ENCODE data around the gene HPCAL1.

The HPCAL1 gene

GRCh38 chr2:10404324-10405143, 101.8 kb downstream of the HPCAL1 start:
- H3K4me3 ChIP-seq (ENCODE audit: low read depth, low read length): no peak overlapping the region
- no peak for DNase-seq (ENCODE audit: low read depth)
- TF ChIP-seq CTCF (IDR thresholded peaks at IDR 0.05; ENCODE audit: low read depth, low read length, missing control alignments): no peak

GRCh38 chr2:10405448-10405847, 102.7 kb downstream of the HPCAL1 start:
- DNase-seq (ENCODE audit: low read depth): no peak
- no peak for TF ChIP-seq CTCF (IDR thresholded peaks at IDR 0.05; ENCODE audit: low read depth, low read length, missing control alignments)
- H3K4me3 ChIP-seq (ENCODE audit: low read depth, low read length): no peak overlapping the region

- no peak for DNase-seq (ENCODE audit: low read depth)
- no peak overlapping the region for H3K4me3 ChIP-seq (ENCODE audit: low read depth, low read length)
- TF ChIP-seq CTCF (IDR thresholded peaks at IDR 0.05; ENCODE audit: low read depth, low read length, missing control alignments): no peak
Measured at GRCh38 chr2:10406016-10406415, 103.3 kb downstream of the HPCAL1 start.

GRCh38 chr2:10406491-10407188, 103.9 kb downstream of the HPCAL1 start:
- TF ChIP-seq CTCF (IDR thresholded peaks at IDR 0.05; ENCODE audit: low read depth, low read length, missing control alignments): no peak
- no peak overlapping the region for H3K4me3 ChIP-seq (ENCODE audit: low read depth, low read length)
- DNase-seq (ENCODE audit: low read depth): no peak

GRCh38 chr2:10407432-10407831, 104.7 kb downstream of the HPCAL1 start:
- H3K4me3 ChIP-seq (ENCODE audit: low read depth, low read length): no peak overlapping the region
- TF ChIP-seq CTCF (IDR thresholded peaks at IDR 0.05; ENCODE audit: low read depth, low read length, missing control alignments): no peak
- DNase-seq (ENCODE audit: low read depth): no peak

GRCh38 chr2:10407841-10408648, 105.3 kb downstream of the HPCAL1 start:
- H3K4me3 ChIP-seq (ENCODE audit: low read depth, low read length): peak overlapping the region; percentile 24; the same call in 1 of the 2 replicates
- no peak for TF ChIP-seq CTCF (IDR thresholded peaks at IDR 0.05; ENCODE audit: low read depth, low read length, missing control alignments)
- DNase-seq (ENCODE audit: low read depth): peak; percentile 55

Data from GM12864 (cell line).